ENCODE data around the gene TH. TPM values are rescaled to one million over a fixed set of nuclear protein-coding genes. Genes with fewer than 3 reads are reported as not detected.
A peak's percentile ranks its signal among the peaks of the same experiment; 100 is the strongest.

TH gene
- total RNA-seq, 1 donor from 2014 or later: not detected

DNA sequence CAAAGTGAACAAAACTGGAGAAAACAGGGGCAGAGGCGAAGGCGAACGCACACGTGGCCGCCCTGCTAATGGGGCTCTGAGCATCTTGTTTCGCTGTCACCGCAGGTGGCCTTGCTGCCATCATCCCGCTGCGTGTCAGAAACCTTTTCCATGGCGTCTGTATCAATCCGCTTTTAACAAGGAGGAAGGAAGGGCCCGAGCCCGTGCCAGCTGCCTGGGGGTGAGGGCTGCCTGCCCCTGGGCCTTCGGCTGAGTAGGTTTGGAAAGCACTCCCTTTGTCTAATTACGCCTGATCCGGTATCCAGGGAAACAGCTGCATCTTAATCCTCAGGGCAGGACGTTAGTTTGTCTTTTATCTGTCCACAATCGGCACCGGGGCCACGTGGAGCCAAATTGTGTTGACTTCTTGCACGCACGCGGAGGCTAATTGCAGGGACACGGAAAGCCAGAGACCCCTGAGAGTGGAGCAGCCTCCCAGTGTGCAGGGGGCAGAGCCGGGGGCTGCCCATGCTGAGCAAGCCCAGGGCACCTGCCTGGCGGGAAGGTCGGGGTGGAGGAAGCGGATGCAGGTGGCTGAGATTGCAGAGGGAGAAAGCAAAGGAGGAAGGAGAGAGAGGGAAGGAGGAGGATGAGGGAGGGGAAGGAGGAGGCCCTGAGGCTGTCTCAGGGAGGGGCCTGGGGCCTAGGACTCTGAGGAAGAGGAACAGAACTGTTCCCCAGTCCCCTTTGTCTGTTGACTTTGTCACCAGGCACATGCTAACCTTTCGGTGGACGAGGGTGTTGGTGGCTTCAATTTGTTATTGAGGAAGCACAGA is 19.2 kb upstream of the TH start:
- Histone ChIP-seq H3K4me3 (no peak overlapping the region), H3K9me3 (no peaks in the 10 kb centered on the region), H3K36me3 (no peaks in the 10 kb centered on the region), H3K27ac (no peak overlapping the region), H3K4me1 (peaks cover 6% of the 10 kb centered on the region), H3K27me3 (peaks cover 9% of the 10 kb centered on the region)
- intact Hi-C loops (cut with DNase I): no loop called here
- ATAC-seq (peak; percentile 81), DNase-seq (no peak)
- TF ChIP-seq, protein P1, sequence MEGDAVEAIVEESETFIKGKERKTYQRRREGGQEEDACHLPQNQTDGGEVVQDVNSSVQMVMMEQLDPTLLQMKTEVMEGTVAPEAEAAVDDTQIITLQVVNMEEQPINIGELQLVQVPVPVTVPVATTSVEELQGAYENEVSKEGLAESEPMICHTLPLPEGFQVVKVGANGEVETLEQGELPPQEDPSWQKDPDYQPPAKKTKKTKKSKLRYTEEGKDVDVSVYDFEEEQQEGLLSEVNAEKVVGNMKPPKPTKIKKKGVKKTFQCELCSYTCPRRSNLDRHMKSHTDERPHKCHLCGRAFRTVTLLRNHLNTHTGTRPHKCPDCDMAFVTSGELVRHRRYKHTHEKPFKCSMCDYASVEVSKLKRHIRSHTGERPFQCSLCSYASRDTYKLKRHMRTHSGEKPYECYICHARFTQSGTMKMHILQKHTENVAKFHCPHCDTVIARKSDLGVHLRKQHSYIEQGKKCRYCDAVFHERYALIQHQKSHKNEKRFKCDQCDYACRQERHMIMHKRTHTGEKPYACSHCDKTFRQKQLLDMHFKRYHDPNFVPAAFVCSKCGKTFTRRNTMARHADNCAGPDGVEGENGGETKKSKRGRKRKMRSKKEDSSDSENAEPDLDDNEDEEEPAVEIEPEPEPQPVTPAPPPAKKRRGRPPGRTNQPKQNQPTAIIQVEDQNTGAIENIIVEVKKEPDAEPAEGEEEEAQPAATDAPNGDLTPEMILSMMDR (IDR thresholded peaks at IDR 0.05): no peak

DNA sequence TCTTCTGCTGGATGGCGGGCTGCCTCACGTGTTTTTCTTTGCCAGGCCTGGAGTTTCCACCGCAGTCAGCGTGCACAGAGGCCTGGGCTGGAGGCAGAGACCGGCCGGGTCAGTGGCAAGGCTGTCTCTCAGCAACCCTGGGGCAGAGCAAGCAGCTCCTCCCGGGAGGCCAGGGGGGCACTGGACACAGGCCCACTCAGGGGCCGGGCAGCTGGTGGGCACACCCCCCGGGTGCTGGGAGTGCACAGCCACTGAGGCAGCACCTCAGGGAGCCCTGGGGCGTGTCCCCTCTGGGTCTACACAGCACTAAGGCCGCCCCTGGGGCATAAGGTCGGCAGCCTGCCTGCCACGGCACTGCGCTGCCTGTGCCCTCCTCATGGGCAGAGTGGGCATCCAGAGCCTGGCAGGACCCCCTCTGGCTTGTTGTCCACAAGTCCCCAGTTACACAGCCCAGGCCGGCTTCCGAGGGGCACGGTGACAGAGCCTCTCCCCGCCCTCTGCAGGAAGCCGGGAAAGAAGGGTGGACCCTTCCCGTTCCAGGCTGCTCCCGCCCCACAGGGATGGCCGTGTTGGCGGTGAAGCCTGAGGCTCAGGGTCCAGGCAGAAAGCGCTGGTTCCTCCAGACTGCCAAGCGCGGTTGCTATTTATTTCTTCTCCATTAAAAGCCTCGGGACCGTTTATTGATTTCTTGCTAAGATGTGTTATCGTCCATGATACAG is 18.5 kb upstream of the TH start:
- no peak for ATAC-seq
- no peaks in the 10 kb centered on the region for H3K9me3 ChIP-seq
- peaks cover 6% of the 10 kb centered on the region for H3K4me1 ChIP-seq
- H3K27ac ChIP-seq: no peak overlapping the region
- TF ChIP-seq, protein P1 (IDR thresholded peaks at IDR 0.05): no peak
- H3K27me3 ChIP-seq: peaks cover 15% of the 10 kb centered on the region
- intact Hi-C loops (cut with DNase I): no loop called here
- DNase-seq: no peak
- H3K4me3 ChIP-seq: no peak overlapping the region
- no peaks in the 10 kb centered on the region for H3K36me3 ChIP-seq

DNA sequence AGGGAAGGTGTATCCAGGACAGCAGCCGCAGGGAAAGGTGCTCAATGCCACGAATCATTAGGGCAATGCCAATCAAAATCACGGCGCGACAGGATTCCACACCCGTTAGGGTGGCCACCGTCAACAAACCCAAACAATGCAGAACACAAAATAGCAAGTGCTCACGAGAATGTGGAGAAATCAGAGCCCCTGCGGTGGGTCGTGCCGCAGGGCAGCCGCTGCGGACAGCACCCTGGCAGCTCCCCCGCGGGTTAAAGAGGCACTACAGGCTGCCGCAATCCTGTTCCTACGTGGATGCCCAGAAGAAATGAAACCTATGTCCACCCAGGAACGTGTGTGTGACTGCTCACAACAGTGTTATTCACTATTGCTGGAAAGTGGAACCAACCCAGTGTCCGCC is 17.1 kb upstream of the TH start:
- ATAC-seq: no peak
- Histone ChIP-seq H3K27ac (no peak overlapping the region), H3K4me3 (no peak overlapping the region), H3K36me3 (no peaks in the 10 kb centered on the region), H3K9me3 (no peaks in the 10 kb centered on the region), H3K4me1 (peaks cover 3% of the 10 kb centered on the region), H3K27me3 (peaks cover 15% of the 10 kb centered on the region)
- TF ChIP-seq, protein P1 (IDR thresholded peaks at IDR 0.05): no peak
- intact Hi-C loops (cut with DNase I): no loop called here
- DNase-seq: no peak

DNA sequence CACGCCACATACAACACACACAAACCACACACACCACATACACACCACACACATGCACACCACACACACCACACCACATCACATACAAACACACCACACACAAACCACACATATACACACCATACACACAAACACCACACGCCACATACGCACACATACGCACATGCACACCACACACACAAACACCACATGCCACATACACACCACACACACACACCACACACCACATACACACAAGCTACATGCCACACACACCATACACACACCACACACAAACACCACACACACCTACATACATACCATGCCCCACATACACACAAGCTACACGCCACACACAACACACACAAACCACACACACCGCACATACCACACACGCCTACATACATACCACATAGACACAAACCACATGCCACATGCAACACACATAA is 15.7 kb upstream of the TH start:
- ATAC-seq: no peak
- H3K9me3 ChIP-seq: no peaks in the 10 kb centered on the region
- no peak overlapping the region for H3K4me3 ChIP-seq
- peaks cover 19% of the 10 kb centered on the region for H3K27me3 ChIP-seq
- DNase-seq: no peak
- TF ChIP-seq, protein P1 (IDR thresholded peaks at IDR 0.05): no peak
- H3K27ac ChIP-seq: no peak overlapping the region
- no peaks in the 10 kb centered on the region for H3K36me3 ChIP-seq
- H3K4me1 ChIP-seq: peaks cover 3% of the 10 kb centered on the region
- intact Hi-C loops (cut with DNase I): no loop called here

DNA sequence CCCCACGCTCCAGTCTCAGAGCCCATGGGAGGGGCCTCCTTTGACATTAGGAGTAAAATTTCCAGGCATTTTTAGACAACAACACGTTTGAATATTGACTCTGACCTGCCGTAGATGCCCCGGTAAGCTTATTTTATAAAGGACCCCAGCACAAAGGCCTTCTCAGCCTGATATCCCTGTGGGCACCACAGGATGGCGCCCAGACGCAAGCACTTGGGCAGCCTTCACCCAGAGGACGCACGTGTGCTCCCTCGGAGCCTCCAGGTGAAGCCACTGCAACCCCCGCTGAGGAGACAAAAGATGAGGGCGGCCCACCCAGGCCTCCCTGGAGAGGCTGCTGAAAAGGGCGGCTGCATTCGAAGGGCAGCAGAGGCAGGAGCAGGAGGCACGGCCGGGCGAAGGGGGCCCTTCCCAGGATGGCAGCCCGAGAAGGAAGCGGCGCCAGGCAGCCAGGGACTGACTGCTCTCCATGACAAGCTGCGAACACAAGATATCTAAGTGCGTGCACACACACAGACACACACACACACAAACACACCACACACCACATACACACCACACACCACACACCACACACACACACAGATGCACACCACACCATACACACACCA is 15.2 kb upstream of the TH start:
- DNase-seq (no peak), ATAC-seq (peak; percentile 60)
- no peaks in the 10 kb centered on the region for H3K9me3 ChIP-seq
- H3K36me3 ChIP-seq: no peaks in the 10 kb centered on the region
- TF ChIP-seq, protein P1 (IDR thresholded peaks at IDR 0.05): peak; percentile 47
- H3K27ac ChIP-seq: no peak overlapping the region
- intact Hi-C loops (cut with DNase I): no loop called here
- H3K4me3 ChIP-seq: no peak overlapping the region
- peaks cover 3% of the 10 kb centered on the region for H3K4me1 ChIP-seq
- H3K27me3 ChIP-seq: peaks cover 22% of the 10 kb centered on the region

Measured in upper lobe of right lung (tissue), 1 donor.